A673 (cell line): ENCODE measurements around the gene ANKRD55. TPM values are rescaled to one million over a fixed set of nuclear protein-coding genes. Genes with fewer than 3 reads are reported as not detected.
A peak's percentile ranks its signal among the peaks of the same experiment; 100 is the strongest.
"Not testable (repeated sequence)": the region's sequence is repeated elsewhere in the genome, so short reads cannot be mapped to it uniquely, and the experiment has no call there.

Experiments used
- BruUV-seq: library from RNA; stranded (reverse); fragments of 400-500 nt; replicated peaks from 2 replicates; lab custom pipeline; 2021; lab: Mats Ljungman, UMichigan
- CTCF ChIA-PET: fragments of 300-600 bp; sonication (Branson Sonifier 250); formaldehyde crosslinking; loops from one replicate; lab custom pipeline; 2022; ENCODE audit warnings: antibody characterized with exemption; lab: Charles Lee
- POLR2A ChIA-PET: fragments of 300-600 bp; sonication (Branson Sonifier 250); formaldehyde crosslinking; loops from one replicate; lab custom pipeline; 2022; ENCODE audit warnings: antibody characterized with exemption; ENCODE audit not compliant: low non-redundant PET; lab: Charles Lee
- DNase-seq: peaks from one replicate; pipeline ENCODE4 v3.0.0-alpha.2; 2015; ENCODE audit warnings: low spot score
- H3K27ac ChIP-seq: fragments of 200-600 bp; sonication (generic); 2 replicates; pipeline ENCODE4 v1.5.1; 2016; ENCODE audit warnings: mixed run types, low read depth, mild to moderate bottlenecking, mixed read lengths, antibody characterized with exemption, low read length; ENCODE audit not compliant: poor library complexity, severe bottlenecking
- H3K27me3 ChIP-seq: fragments of 200-600 bp; sonication (generic); replicated peaks from 2 replicates; pipeline ENCODE4 v1.6.1; 2017; ENCODE audit warnings: mixed run types, low read depth, mild to moderate bottlenecking, mixed read lengths, antibody characterized with exemption, low read length; ENCODE audit not compliant: insufficient read depth, poor library complexity
- H3K36me3 ChIP-seq: fragments of 200-600 bp; sonication (generic); 2 replicates; pipeline ENCODE4 v1.6.1; 2016; ENCODE audit warnings: mixed run types, mild to moderate bottlenecking, mixed read lengths, antibody characterized with exemption, low read length; ENCODE audit not compliant: insufficient read depth, poor library complexity, severe bottlenecking
- H3K4me1 ChIP-seq: fragments of 200-600 bp; sonication (generic); 2 replicates; pipeline ENCODE4 v1.6.1; 2017; ENCODE audit warnings: mixed run types, mild to moderate bottlenecking, mixed read lengths, antibody characterized with exemption, low read length; ENCODE audit not compliant: insufficient read depth, poor library complexity, severe bottlenecking
- H3K4me3 ChIP-seq: fragments of 200-600 bp; sonication (generic); 2 replicates; pipeline ENCODE4 v1.5.1; 2016; ENCODE audit warnings: low read depth, mixed run types, mild to moderate bottlenecking, mixed read lengths, low read length; ENCODE audit not compliant: poor library complexity, severe bottlenecking
- H3K9me3 ChIP-seq: fragments of 200-600 bp; sonication (generic); 2 replicates; pipeline ENCODE4 v1.6.1; 2016; ENCODE audit warnings: mixed run types, low read depth, mild to moderate bottlenecking, mixed read lengths, antibody characterized with exemption, low read length; ENCODE audit not compliant: poor library complexity, severe bottlenecking
- EZH2 ChIP-seq: fragments of 200-600 bp; sonication (generic); IDR thresholded peaks from 2 replicates; pipeline ENCODE4 v1.6.1; 2017; ENCODE audit warnings: borderline replicate concordance, low read depth, mild to moderate bottlenecking, mixed read lengths, antibody characterized with exemption, low read length; ENCODE audit not compliant: poor library complexity, severe bottlenecking
- intact Hi-C: fragments of 100-400 bp; cut with micrococcal nuclease; formaldehyde crosslinking; loops from one replicate; pipeline ENCODE4 v1.10.0; 2022; ENCODE audit not compliant: unreplicated experiment
- total RNA-seq: library from RNA; stranded (reverse); gene quantifications from 2 replicates; pipeline ENCODE4 v1.2.3, GENCODE V29; 2021
- TF ChIP-seq, protein P1 (sequence below): fragments of 300-800, 200-600 bp; sonication (generic); conservative IDR thresholded peaks from 2 replicates; pipeline ENCODE4 v1.5.1; 2017; ENCODE audit warnings: low read depth, mild to moderate bottlenecking, antibody characterized with exemption, low read length, moderate library complexity, mixed read lengths

The ANKRD55 gene
- total RNA-seq, 1 experiment from 2014 or later: not detected

DNA sequence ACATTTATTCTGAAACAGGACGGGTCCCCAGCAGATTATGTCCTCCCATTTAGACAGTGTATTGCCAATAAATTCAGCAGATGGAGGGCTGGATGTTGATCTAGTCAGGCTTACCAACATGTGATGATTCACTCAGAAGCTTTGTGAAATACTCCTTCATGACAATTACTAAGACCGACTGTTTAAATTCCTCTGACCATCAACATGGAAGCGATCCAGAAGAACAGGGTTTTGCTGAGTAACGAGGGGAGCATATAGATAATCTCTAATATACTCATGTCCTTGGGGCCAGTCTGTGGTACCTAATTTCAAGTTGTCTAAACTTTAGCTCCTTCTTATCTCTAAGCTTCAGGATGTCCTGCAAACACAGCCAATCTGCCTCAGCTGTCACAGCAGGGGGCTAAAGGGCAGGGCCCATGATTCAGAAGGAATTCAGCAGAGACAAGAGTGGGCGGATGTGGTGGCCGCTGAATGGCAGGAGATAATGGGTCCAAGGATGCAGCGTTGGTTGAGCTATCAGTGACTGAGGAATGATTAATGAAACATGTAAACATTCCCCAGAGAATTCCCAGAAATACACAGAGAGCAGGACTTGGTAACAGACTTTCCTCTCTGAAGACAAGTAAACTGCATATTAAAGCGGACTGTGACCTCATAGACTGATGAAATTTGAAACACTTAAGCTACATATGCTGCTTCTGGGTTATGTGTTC is 109.4 kb downstream of the ANKRD55 start:
- Histone ChIP-seq H3K27me3 (no peaks in the 10 kb centered on the region), H3K36me3 (no peaks in the 10 kb centered on the region), H3K9me3 (no peaks in the 10 kb centered on the region), H3K4me1 (no peaks in the 10 kb centered on the region), H3K27ac (no peak overlapping the region), H3K4me3 (no peak overlapping the region)
- DNase-seq: peak; percentile 70
- BruUV-seq: no TSS peak
- TF ChIP-seq EZH2: no peak
- TF ChIP-seq, protein P1, sequence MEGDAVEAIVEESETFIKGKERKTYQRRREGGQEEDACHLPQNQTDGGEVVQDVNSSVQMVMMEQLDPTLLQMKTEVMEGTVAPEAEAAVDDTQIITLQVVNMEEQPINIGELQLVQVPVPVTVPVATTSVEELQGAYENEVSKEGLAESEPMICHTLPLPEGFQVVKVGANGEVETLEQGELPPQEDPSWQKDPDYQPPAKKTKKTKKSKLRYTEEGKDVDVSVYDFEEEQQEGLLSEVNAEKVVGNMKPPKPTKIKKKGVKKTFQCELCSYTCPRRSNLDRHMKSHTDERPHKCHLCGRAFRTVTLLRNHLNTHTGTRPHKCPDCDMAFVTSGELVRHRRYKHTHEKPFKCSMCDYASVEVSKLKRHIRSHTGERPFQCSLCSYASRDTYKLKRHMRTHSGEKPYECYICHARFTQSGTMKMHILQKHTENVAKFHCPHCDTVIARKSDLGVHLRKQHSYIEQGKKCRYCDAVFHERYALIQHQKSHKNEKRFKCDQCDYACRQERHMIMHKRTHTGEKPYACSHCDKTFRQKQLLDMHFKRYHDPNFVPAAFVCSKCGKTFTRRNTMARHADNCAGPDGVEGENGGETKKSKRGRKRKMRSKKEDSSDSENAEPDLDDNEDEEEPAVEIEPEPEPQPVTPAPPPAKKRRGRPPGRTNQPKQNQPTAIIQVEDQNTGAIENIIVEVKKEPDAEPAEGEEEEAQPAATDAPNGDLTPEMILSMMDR: no peak
- intact Hi-C loops: no loop called here
- ChIA-PET POLR2A (no interaction called here), CTCF (no interaction called here)

DNA sequence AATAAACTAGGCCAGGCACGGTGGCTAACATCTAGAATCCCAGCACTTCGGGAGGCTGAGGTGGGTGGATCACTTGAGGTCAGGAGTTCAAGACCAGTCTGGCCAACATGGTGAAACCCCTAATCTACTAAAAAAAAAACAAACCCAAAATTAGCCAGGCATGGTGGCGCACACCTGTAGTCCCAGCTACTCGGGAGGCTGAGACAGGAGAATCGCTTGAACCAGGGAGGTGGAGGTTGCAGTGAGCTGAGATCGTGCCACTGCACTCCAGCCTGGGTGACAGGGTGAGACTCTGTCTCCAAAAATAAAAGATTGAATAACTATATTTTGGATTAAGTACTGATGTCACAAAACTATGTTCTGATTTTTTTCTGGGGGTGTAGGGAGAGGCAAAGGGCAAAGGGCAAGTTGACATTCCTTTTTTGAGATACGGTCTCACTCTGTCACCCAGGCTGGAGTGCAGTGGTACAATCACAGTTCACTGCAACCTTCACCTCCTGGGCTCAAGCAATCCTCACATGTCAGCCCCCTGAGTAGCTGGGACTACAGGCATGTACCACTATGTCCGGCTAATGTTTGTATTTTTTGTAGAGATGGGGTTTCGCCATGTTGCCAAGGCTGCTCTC is 110.7 kb downstream of the ANKRD55 start:
- BruUV-seq, POLR2A ChIA-PET: not testable (repeated sequence)

DNA sequence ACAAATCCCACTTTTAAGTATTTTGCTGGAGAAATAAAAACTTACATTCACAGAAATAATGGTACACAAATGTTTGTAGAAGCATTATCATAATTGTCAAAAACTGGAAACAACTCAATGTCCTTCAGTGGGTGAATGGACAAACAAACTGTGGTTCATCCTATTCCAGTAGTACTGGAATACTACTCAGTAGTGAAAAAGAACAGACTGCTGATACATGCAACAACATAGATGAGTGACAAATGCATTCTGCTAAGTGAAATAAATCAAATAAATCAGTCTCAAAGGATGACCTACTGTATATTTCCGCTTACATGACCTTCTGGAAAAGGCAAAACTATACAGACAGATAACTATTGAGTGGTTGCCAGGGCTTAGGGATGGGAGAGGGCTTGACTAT is 114.1 kb downstream of the ANKRD55 start:
- intact Hi-C loops: no loop called here
- no TSS peak for BruUV-seq
- H3K27me3 ChIP-seq: no peaks in the 10 kb centered on the region
- ChIA-PET CTCF (no interaction called here), POLR2A (no interaction called here)
- TF ChIP-seq, protein P1: no peak
- no peak for TF ChIP-seq EZH2
- H3K27ac ChIP-seq: no peak overlapping the region
- no peaks in the 10 kb centered on the region for H3K36me3 ChIP-seq
- H3K4me3 ChIP-seq: no peak overlapping the region
- H3K4me1 ChIP-seq: no peaks in the 10 kb centered on the region
- no peak for DNase-seq
- H3K9me3 ChIP-seq: no peaks in the 10 kb centered on the region

More for the DNA sequence above, 110.7 kb downstream of the ANKRD55 start:
- CTCF ChIA-PET, H3K27ac ChIP-seq, DNase-seq, H3K36me3 ChIP-seq, H3K4me1 ChIP-seq, H3K9me3 ChIP-seq, H3K27me3 ChIP-seq, H3K4me3 ChIP-seq, intact Hi-C loops: not testable (repeated sequence)
